Measurements from ENCODE around the gene GALK2. TPM values are rescaled to one million over a fixed set of nuclear protein-coding genes. Genes with fewer than 3 reads are reported as not detected.

The GALK2 gene
- total and polyA plus RNA-seq, 2 experiments from 2014 or later = 11.5 to 23.0 TPM

- Histone ChIP-seq H3K27me3 (ENCODE audit: insufficient read depth) (no peaks in the 10 kb centered on the region), H2AFZ (no peak overlapping the region), H3K4me1 (ENCODE audit: insufficient read depth) (no peaks in the 10 kb centered on the region), H3K4me3 (no peak overlapping the region), H3K9me2 (ENCODE audit: insufficient read depth) (peaks cover 14% of the 10 kb centered on the region; the same call in 1 of the 2 replicates), H3K27ac (ENCODE audit: low read depth) (no peak overlapping the region), H4K20me1 (replicated peaks; ENCODE audit: insufficient read depth) (no peaks in the 10 kb centered on the region), H3K36me3 (ENCODE audit: insufficient read depth) (no peaks in the 10 kb centered on the region), H3K4me2 (no peak overlapping the region), H3K79me2 (replicated peaks; ENCODE audit: insufficient read depth) (no peaks in the 10 kb centered on the region), H3F3A (replicated peaks; ENCODE audit: low read depth) (no peaks in the 10 kb centered on the region)
- no peak for DNase-seq (ENCODE audit: low spot score)
- Mint-ChIP-seq H3K4me1 (no peaks in the 10 kb centered on the region), H3K9me3 (no peaks in the 10 kb centered on the region), H3K36me3 (ENCODE audit: low read depth) (no peaks in the 10 kb centered on the region; the same call in 2 of the 3 replicates), H3K27ac (no peak overlapping the region), H3K27me3 (ENCODE audit: insufficient read depth, low read depth, poor library complexity) (no peaks in the 10 kb centered on the region), H3K4me3 (no peak overlapping the region)
- no peak for ATAC-seq
- TF ChIP-seq CREB1 (CRISPR knock-in tag; IDR thresholded peaks at IDR 0.05; ENCODE audit: low read depth) (no peak), CTCF (conservative IDR thresholded peaks at IDR 0.05; ENCODE audit: low read depth in 2 of 2) (no peak)
These were observed 136.5 kb downstream of the GALK2 start for GRCh38 chr15:49306551-49306950.

GRCh38 chr15:49308686-49309085 lies 138.6 kb downstream of the GALK2 start:
- H3K9me3 Mint-ChIP-seq = no peaks in the 10 kb centered on the region
- no peak for TF ChIP-seq NANOG (IDR thresholded peaks at IDR 0.05; ENCODE audit: borderline replicate concordance)
- TF ChIP-seq ETS1 (IDR thresholded peaks at IDR 0.05) = no peak
- no peak for TF ChIP-seq EZH2phosphoT487 (IDR thresholded peaks at IDR 0.05; ENCODE audit: unreplicated experiment)
- TF ChIP-seq POLR2AphosphoS5 (IDR thresholded peaks at IDR 0.05; ENCODE audit: low read depth) = no peak
- no peak for TF ChIP-seq STAT1 (IDR thresholded peaks at IDR 0.05; ENCODE audit: unreplicated experiment)
- TF ChIP-seq JUNB (IDR thresholded peaks at IDR 0.05; ENCODE audit: unreplicated experiment) = no peak
- no peak for TF ChIP-seq CREB1 (CRISPR knock-in tag; IDR thresholded peaks at IDR 0.05; ENCODE audit: low read depth)
- no peak for TF ChIP-seq ZNF114 (CRISPR knock-in tag; IDR thresholded peaks at IDR 0.05)
- no peak for TF ChIP-seq REST (IDR thresholded peaks at IDR 0.05; ENCODE audit: unreplicated experiment)

More at GRCh38 chr15:49308686-49309085, 138.6 kb downstream of the GALK2 start:
- Histone ChIP-seq H3K4me1 (ENCODE audit: insufficient read depth) (no peaks in the 10 kb centered on the region), H3K36me3 (ENCODE audit: insufficient read depth) (no peaks in the 10 kb centered on the region), H3K9me2 (ENCODE audit: insufficient read depth) (peaks cover 13% of the 10 kb centered on the region), H3K27ac (ENCODE audit: low read depth) (no peak overlapping the region), H2AFZ (no peak overlapping the region), H4K20me1 (replicated peaks; ENCODE audit: insufficient read depth) (no peaks in the 10 kb centered on the region), H3F3A (replicated peaks; ENCODE audit: low read depth) (no peaks in the 10 kb centered on the region), H3K27me3 (ENCODE audit: insufficient read depth) (no peaks in the 10 kb centered on the region), H3K79me2 (replicated peaks; ENCODE audit: insufficient read depth) (no peaks in the 10 kb centered on the region), H3K4me3 (no peak overlapping the region), H3K4me2 (no peak overlapping the region)
- Mint-ChIP-seq H3K36me3 (ENCODE audit: low read depth) (no peaks in the 10 kb centered on the region; the same call in 2 of the 3 replicates), H3K4me3 (no peak overlapping the region), H3K4me1 (no peaks in the 10 kb centered on the region), H3K27me3 (ENCODE audit: insufficient read depth, low read depth, poor library complexity) (no peaks in the 10 kb centered on the region), H3K27ac (no peak overlapping the region)
- ATAC-seq (no peak), DNase-seq (ENCODE audit: low spot score) (no peak)
